ENCODE data around the gene C17orf50. TPM values are rescaled to one million over a fixed set of nuclear protein-coding genes. Genes with fewer than 3 reads are reported as not detected.

The C17orf50 gene
- total RNA-seq, result not detected in 2 replicates

DNA sequence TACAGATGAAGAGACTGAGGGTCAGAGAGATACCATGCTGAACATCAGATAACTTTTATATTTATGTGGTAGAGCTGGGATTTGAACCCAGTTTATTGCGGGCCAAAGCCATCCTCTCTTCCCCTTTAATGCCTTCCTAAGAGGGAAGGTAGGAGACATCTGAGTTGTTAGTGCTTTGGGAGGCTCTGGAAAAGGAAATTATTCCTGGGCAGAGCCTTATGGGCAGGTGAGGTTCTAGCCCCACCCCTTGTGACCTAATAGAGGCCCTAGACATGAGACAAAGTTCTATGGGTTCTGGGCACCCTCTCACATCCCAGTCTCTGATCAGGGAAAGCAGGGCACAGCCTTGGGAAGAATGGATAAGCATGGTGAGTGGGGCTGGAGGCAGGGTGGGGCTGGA is at the start of gene C17orf50:
Gene C17orf50, plus strand, starts transcription at position 301 of the 400 bp plus-strand sequence. Its CDS starts 55 bp downstream, at position 356.

GRCh38 chr17:35731239-35731916 is 29.3 kb upstream of the C17orf50 start, which contains the start of gene RASL10B:
Gene RASL10B, plus strand, starts transcription at chr17:35731639. Its CDS starts 3,546 bp downstream, at chr17:35735185.

GRCh38 chr17:35752945-35753764 is 7.5 kb upstream of the C17orf50 start, which contains the start of gene GAS2L2:
Gene GAS2L2, minus strand, starts transcription at chr17:35753239. Its CDS starts 389 bp downstream, at chr17:35752850.

DNA sequence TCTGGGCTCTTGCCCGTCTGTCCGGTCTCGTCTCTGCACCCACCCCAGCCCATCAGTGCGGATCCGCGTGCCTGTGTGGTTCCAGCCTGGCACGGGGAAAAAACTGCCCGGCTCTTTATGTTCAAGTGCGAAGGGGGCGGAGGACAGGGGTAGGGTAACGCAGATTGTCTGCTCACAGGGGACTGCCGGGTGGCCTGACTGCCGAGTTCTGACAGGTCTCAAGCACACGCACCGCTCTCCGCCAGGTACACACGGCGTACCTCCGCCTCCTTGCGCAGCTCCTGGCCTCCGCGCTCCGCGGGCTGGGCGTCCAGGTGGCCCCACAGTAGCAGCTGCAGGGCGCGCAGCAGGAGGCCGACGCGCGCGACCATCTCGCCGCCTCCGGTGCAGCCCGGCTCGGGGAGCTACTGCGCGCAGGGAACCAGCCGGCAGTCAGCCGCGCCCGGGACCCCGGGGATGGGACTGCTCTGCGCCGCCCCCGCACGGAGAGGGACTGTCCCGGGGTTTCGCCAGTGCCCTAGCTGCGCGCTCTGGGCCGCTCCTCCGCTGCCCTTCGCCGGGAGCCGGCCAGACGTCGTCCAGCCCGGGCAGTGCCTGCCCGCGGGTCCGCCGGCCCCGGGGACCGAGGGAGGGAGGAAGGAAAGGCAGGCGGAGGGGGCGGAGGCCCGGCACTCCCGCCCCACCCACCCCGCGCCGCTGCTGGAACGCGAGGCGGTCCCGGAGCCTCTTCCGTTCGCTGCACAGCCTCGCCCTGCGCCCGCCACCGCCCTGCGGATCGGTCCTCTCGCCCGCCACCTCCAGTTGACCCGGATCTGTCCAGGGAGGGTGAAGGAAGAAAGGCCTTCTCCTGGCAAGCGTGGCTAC is 34.6 kb downstream of the C17orf50 start, which contains the start of gene MMP28:
Gene MMP28, minus strand, starts transcription at position 635 of the 864 bp plus-strand sequence. Its CDS starts 264 bp downstream, at position 371.

GRCh38 chr17:35808962-35809854 is 48.5 kb downstream of the C17orf50 start, which contains the start of gene TAF15:
Gene TAF15, plus strand, starts transcription at chr17:35809484. Its CDS starts 86 bp downstream, at chr17:35809570.

Other genes with a start within 250 kb of the C17orf50 start
- under 0.01 and 0.16 TPM in 2 replicates for gene SLFN12L, start 223.2 kb upstream of the C17orf50 start, total RNA-seq
- gene SLFN14, start 200.1 kb upstream of the C17orf50 start, total RNA-seq, result not detected in 2 replicates
- gene PEX12, start 182.3 kb upstream of the C17orf50 start, total RNA-seq, result 3.7 and 4.1 TPM in 2 replicates
- 56.2 and 82.9 TPM in 2 replicates for gene AP2B1, start 173.6 kb upstream of the C17orf50 start, total RNA-seq
- gene RASL10B, start 29.2 kb upstream of the C17orf50 start, total RNA-seq, result 1.1 and 1.3 TPM in 2 replicates
- gene GAS2L2, start 7.6 kb upstream of the C17orf50 start, total RNA-seq, result not detected in 2 replicates
- 1.4 and 1.5 TPM in 2 replicates for gene MMP28, start 34.8 kb downstream of the C17orf50 start, total RNA-seq
- gene TAF15, start 48.6 kb downstream of the C17orf50 start, total RNA-seq, result 46.5 and 64.6 TPM in 2 replicates
- not detected in 2 replicates for gene HEATR9, start 108.0 kb downstream of the C17orf50 start, total RNA-seq
- not detected in 2 replicates for gene CCL5, start 119.5 kb downstream of the C17orf50 start, total RNA-seq
- gene RDM1, start 169.9 kb downstream of the C17orf50 start, total RNA-seq, result 0.16 TPM in 1 of 2 replicates, not detected in the other
- not detected in 2 replicates for gene LYZL6, start 182.8 kb downstream of the C17orf50 start, total RNA-seq
- not detected in 2 replicates for gene CCL16, start 220.6 kb downstream of the C17orf50 start, total RNA-seq
- not detected in 2 replicates for gene CCL14, start 225.8 kb downstream of the C17orf50 start, total RNA-seq
- gene CCL15, start 240.7 kb downstream of the C17orf50 start, total RNA-seq, result not detected in 2 replicates